Activated CD8-positive, alpha-beta memory T cell treated with anti-CD3 and anti-CD28 coated beads for 36 hours (primary cell): ENCODE results near the gene PPP4R1. TPM values are rescaled to one million over a fixed set of nuclear protein-coding genes. Genes with fewer than 3 reads are reported as not detected.

Experiments
- CTCF ChIA-PET: fragments of 350-600 bp; sonication (Branson Sonifier 250); formaldehyde crosslinking; loops from one replicate; lab custom pipeline; 2021; ENCODE audit warnings: antibody characterized with exemption; lab: Charles Lee
- POLR2A ChIA-PET: fragments of 350-600 bp; sonication (Branson Sonifier 250); formaldehyde crosslinking; loops from one replicate; lab custom pipeline; 2021; ENCODE audit warnings: antibody characterized with exemption; lab: Charles Lee
- total RNA-seq, 2 experiments: library from RNA; stranded (reverse); gene quantifications; one replicate each; pipeline ENCODE4 v1.2.3, GENCODE V29; 2021

Gene PPP4R1
- total RNA-seq, 2 experiments from 2014 or later = 47.5 to 49.8 TPM

- POLR2A ChIA-PET = no interaction called here
- CTCF ChIA-PET = no interaction called here
Measured at GRCh38 chr18:9530226-9531009, 83.9 kb downstream of the PPP4R1 start.

DNA sequence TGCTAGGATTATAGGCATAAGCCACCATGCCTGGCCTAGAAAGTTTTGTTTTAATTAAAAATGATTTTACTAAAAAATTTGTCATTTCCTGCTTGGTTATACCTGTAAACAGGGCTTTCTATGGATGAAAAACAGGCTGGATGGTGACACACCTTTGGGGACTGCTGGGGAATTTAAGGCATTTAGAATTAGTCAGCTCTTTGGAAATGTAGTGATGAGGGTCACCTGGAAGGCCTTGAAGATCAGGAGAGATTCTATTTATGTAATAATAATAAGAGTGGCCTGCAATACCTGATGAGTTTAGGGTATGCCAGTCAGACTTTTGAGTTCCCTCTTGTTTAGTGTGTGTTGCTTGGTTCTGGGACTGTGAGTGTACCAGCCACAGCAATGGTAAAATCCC lies 87.9 kb downstream of the PPP4R1 start:
- POLR2A ChIA-PET = no interaction called here
- CTCF ChIA-PET = no interaction called here

DNA sequence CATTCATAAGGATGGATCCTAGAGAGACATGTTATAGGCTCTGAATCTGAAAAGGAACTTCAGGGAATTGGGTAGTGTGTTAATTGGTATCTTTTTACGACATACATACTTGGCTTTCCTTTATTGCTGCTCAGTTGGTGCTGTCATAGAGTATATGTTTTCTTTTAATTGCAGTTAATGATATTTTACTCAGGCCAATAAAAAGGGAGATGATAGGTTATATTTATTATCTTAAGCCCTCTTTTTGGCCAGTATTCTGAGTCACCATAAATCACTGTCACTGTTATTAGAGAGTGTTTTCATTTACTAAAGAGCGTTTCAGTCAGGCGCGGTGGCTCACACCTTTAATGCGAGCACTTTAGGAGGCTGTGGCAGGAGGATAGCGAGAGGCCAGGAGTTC lies 91.4 kb downstream of the PPP4R1 start:
- POLR2A ChIA-PET = no interaction called here

GRCh38 chr18:9521770-9522169 lies 92.6 kb downstream of the PPP4R1 start:
- ChIA-PET POLR2A (no interaction called here), CTCF (no interaction called here)

More for the DNA sequence above, 91.4 kb downstream of the PPP4R1 start:
- CTCF ChIA-PET = no interaction called here

GRCh38 chr18:9520666-9521065 lies 93.7 kb downstream of the PPP4R1 start:
- ChIA-PET CTCF (no interaction called here), POLR2A (no interaction called here)

DNA sequence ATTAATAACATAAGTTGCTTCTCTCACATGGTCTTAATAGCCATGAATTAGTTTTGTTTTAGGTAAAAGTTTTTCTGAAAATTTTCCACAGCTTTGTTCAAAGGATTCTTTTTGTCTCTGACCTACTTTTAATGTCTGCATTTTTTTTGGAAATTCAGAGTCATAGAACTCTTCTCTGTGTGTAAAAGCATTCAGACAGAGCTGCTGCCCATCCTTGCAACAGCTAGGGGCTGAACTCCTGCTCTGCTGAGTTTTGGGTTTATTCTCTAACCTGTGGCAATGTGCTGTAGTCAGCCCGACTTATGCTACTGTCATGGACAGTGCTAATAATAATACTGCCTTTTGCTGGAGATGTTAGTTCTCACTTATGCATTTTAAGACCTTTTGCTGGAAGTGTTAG lies 95.0 kb downstream of the PPP4R1 start:
- POLR2A ChIA-PET = no interaction called here

GRCh38 chr18:9517869-9518268 lies 96.5 kb downstream of the PPP4R1 start:
- POLR2A ChIA-PET = no interaction called here
- CTCF ChIA-PET = interaction anchor here (0.7 kb wide), 1 partner anchor 809 kb away, joined by 4 read pairs; no protein-coding TSS in a partner anchor

More for the DNA sequence above, 95.0 kb downstream of the PPP4R1 start:
- CTCF ChIA-PET = no interaction called here

GRCh38 chr18:9516437-9517064 lies 97.8 kb downstream of the PPP4R1 start:
- ChIA-PET POLR2A (no interaction called here), CTCF (interaction anchor here (0.6 to 1.0 kb wide), 6 partner anchors 10 to 356 kb away, joined by 3 to 5 read pairs (median 3); partner anchors contain the start of gene RALBP1)

GRCh38 chr18:9513971-9514512 lies 100.3 kb downstream of the PPP4R1 start:
- POLR2A ChIA-PET = no interaction called here
- CTCF ChIA-PET = no interaction called here

- POLR2A ChIA-PET = no interaction called here
- CTCF ChIA-PET = no interaction called here
Measured at GRCh38 chr18:9508446-9509025, 105.8 kb downstream of the PPP4R1 start.

DNA sequence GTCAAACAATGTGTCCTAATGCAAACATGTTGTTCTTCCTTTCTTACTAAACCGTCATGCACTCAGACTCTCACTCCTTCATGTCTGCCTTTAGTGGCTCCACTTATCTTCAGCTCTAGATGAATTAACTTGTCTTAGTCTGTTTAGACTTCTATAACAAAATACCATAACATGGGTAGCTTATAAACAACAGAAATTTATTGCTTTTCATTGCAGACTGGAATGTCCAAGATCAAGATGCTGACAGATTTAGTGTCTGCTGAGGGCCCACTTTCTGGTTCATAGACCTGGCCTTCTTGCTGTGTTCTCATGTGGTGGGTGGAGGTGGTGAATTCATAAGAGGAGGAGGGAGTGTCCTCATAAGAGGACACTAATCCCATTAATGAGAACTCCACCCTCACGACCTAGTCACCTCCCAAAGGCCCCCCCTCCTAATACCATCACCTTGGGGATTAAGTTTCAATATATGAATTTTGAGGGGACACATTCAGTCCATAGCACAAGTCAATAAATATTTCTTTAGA lies 106.7 kb downstream of the PPP4R1 start:
- CTCF ChIA-PET = no interaction called here
- POLR2A ChIA-PET = no interaction called here

DNA sequence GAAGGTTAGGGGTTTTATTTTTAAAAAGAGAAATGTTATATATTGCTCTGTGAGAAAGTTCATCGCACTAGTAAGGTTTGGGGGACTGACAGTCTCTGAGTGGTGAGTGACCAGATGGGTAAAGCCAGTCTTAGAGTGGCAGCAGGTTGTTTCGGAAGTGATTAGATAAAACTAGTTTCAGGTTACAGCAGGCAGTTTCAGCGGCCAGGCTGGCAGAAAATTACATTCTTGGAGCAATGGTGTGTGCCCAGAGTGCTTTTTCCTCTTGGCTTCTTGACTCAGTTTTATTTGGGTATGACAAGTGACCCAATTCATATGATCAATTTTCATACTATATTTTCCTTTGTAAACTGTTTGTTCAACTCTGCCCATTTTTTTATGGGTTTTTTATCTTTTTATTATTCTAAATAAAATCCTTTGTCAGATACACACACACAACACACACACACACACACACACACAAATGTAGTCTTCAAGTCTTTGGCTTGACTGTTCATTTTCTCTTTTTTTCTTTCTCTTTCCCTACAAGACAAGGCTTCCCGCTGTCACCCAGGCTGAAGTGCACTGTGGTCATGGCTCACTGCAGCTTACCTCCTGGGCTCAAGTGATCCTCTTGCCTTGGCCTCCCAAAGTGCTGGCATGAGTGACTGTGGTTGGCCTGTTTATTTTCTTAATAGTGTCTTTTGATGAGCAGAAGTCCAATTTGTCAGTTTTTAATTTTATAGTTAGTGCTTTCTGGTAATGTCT lies 108.1 kb downstream of the PPP4R1 start:
- POLR2A ChIA-PET = no interaction called here
- CTCF ChIA-PET = interaction anchor here (0.8 kb wide), 1 partner anchor 11 kb away, joined by 3 read pairs; no protein-coding TSS in a partner anchor

Other genes with a start within 250 kb of the PPP4R1 start
- gene RALBP1, start 139.0 kb downstream of the PPP4R1 start, total RNA-seq = 10 to 100 TPM; 44.5 to 45.2 TPM
- gene RAB31, start 93.7 kb upstream of the PPP4R1 start, total RNA-seq = under 1 TPM; 0.21 to 0.51 TPM